Measurements from ENCODE around the gene LCLAT1.
"Not testable (repeated sequence)": the region's sequence is repeated elsewhere in the genome, so short reads cannot be mapped to it uniquely, and the experiment has no call there.

The LCLAT1 gene

GRCh38 chr2:30454571-30454970, 7.5 kb downstream of the LCLAT1 start:
- no peak for DNase-seq (ENCODE audit: low read depth)

DNA sequence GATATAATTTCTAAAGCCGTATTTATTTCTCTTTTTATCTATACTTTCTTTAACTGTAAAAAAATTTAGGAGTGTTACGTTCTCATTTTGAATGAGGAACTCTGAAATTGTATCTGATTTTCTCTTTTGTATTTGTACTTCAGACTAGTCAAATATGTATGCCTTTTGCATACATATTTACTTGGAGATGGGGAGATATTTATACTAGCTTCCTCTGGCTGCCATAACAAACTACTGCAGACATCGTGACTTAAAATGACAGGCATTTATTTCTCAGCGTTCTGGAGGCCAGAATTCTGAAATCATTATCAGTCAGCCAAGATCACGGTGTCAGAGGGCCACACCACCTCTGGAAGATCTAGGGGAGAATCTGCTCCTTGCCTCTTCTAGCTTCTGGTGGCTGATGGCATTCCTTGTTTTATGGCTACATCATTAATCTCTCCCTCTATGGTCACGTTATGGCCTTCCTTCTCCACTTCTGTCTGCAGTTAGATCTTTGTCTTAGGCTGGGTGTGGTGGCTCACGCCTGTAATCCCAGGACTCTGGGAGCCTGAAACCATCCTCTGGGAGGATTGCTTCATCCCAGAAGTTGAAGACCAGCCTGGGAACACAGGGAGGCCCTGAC, 8.2 kb downstream of the LCLAT1 start:
- DNase-seq (ENCODE audit: low read depth), result no peak

DNA sequence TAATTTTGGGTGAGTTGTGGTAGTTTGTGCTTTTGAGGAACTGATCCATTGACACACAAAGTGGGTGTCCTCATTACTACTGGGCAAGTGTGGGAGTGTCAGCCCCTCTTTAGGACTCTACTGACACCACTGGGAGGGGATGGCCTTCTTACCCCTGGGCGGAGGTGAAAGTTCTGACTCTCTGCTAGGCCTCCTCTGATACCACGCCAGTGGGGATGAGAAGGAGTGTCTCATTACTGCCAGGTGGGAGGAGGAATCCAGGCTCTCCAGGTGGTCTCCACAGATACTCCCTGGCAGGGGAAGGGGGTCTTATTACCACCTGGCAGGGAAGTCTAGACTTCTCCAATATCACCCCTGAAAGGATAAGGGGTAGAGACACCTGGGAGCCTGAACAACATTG, 9.1 kb downstream of the LCLAT1 start:
- no peak for DNase-seq (ENCODE audit: low read depth)

DNA sequence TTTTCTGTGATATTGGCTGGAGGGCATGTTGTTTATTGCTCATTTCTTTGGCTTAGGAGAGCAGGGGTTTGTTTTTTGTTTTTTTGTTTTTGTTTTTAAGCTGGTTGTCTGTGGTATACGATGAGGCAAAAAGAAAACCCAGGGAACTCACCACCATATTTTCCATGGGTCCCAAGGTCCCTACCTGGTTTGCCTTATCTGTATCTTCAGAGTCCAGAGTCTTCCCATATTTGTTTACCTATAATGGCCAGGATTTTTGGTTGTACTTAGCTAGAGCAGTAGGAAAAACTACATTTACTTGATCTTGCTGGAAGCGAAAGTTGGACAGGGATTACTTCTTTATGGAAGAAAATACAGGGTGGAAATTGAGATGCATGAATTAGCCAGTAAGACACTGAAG, 9.5 kb downstream of the LCLAT1 start:
- DNase-seq (ENCODE audit: low read depth), result no peak

DNA sequence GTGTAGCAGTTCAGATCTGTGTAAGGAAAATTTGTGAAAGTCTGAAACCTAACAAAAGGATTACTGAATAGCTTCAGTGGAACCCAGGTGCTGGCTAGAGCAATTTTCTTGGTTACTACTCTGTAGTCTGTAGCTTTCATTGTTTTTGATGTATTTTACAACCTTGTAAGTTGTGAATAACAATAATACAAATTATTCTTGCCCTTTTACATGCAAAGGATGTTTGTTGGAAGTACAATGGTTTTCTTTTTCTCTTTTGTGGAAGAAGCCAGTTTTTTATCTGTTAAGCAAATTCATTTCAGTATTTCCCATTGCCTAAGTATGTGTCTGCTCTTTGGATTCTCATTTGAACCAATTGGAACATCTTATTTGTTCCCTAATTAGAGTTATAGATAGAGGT, 10.2 kb downstream of the LCLAT1 start:
- DNase-seq (ENCODE audit: low read depth), result no peak

DNA sequence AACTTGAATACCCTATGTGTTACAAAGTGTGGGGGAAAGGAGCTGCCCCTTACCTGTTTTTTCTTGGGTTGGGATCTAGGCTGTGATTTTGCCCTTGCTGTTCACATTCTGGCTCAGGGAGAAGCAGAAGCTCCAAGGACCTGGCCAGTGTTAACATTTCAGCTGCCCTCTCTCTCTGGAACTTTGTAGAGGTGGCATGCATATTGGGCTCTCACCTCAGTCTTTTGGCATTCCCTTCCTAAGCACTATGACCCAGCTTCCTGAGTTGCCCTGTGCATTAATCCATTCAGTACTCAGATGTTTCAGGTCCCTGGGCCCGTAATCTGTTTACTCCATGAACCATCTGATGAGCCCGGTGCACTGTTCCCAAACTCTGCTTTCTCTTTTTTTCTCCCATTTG, 12.1 kb downstream of the LCLAT1 start:
- DNase-seq (ENCODE audit: low read depth), result no peak

GRCh38 chr2:30462131-30462857, 15.2 kb downstream of the LCLAT1 start:
- no peak for DNase-seq (ENCODE audit: low read depth)

- DNase-seq (ENCODE audit: low read depth), result no peak
Measured at GRCh38 chr2:30463535-30463934, 16.5 kb downstream of the LCLAT1 start.

GRCh38 chr2:30464544-30465170, 17.6 kb downstream of the LCLAT1 start:
- no peak for DNase-seq (ENCODE audit: low read depth)

GRCh38 chr2:30465171-30465545, 18.1 kb downstream of the LCLAT1 start:
- no peak for DNase-seq (ENCODE audit: low read depth)

GRCh38 chr2:30466216-30466615, 19.2 kb downstream of the LCLAT1 start:
- DNase-seq (ENCODE audit: low read depth), result no peak

GRCh38 chr2:30467062-30467826, 20.2 kb downstream of the LCLAT1 start:
- DNase-seq (ENCODE audit: low read depth), result not testable (repeated sequence)

GRCh38 chr2:30470426-30470825, 23.4 kb downstream of the LCLAT1 start:
- no peak for DNase-seq (ENCODE audit: low read depth)

GRCh38 chr2:30472326-30472725, 25.3 kb downstream of the LCLAT1 start:
- DNase-seq (ENCODE audit: low read depth), result no peak

DNA sequence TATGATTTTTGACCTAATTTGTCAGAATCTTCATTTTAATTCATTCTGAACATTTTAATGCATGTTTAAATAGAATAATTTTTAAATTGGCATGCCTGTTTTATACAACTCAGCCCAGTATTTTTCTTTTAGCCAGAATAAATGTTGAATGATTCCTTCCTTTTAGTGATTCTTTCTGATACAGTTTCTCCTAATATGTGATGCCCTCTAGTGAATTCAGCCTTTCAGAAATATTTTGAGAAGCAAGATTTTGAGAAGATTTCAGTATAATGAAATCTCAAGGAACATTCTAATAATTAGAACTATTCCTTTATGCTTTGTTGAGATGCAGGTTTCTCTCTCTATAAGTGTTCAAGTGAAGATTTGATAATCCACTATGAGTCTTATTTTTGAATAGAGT, 28.5 kb downstream of the LCLAT1 start:
- DNase-seq (ENCODE audit: low read depth), result no peak

GRCh38 chr2:30476636-30477035, 29.6 kb downstream of the LCLAT1 start:
- no peak for DNase-seq (ENCODE audit: low read depth)

DNA sequence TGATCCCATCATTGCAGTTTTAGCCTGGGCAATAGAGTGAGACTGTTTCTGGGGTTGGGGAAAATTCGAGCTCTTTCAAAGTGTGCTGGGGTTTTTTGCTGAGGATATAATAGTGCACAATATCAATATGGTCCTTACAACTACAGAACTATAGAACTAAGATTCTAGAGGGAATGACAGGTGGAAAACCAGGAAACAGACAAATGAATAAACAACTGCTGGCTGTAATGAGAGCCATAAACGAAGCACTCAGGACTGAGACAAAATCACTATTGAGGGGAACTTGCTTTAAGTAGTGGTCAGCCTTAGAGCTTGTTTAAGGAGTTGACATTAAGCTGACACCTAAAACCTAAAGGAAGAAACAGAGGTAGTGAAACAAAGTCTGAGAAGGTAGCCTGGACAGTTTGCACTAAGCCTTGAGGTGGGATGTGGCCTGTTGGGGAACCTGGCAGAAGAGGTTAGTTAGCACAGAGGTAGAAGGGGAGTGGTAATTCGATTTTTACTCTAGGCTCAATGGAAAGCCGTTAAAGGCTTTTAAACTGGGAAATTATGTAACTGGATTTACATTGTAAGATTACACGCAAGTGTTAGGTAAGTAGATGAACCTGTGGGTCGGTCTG, 33.8 kb downstream of the LCLAT1 start:
- no peak for DNase-seq (ENCODE audit: low read depth)

GRCh38 chr2:30481323-30481800, 34.3 kb downstream of the LCLAT1 start:
- DNase-seq (ENCODE audit: low read depth), result no peak

GRCh38 chr2:30482011-30482410, 35.0 kb downstream of the LCLAT1 start:
- DNase-seq (ENCODE audit: low read depth), result no peak

- DNase-seq (ENCODE audit: low read depth), result no peak
Measured at GRCh38 chr2:30484145-30484544, 37.1 kb downstream of the LCLAT1 start.

DNA sequence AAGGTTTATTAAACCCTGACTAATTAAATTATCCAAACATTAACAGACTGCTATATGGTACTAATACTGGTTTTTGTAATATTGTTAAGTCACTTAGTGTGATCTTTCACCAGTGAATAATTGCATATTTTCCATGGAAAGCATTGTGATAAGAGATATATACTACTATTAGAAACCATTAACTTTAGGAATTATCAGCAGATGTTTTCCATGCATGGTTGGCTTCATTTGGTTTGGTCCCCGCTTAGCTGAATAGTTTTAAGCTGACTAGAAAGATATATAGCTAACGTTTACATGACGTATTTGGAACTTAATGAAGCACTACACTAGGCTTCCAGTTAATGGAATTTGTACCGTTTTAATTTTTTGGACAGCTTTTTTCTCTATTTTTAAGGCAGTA, 37.9 kb downstream of the LCLAT1 start:
- no peak for DNase-seq (ENCODE audit: low read depth)

GRCh38 chr2:30486655-30487054, 39.6 kb downstream of the LCLAT1 start:
- no peak for DNase-seq (ENCODE audit: low read depth)
